ENCODE measurements around the gene PPM1K.

The PPM1K gene

GRCh38 chr4:88240297-88240714 lies 44.1 kb downstream of the PPM1K start:
- H3K27ac ChIP-seq (ENCODE audit: low read length) = no peak overlapping the region
- no peaks in the 10 kb centered on the region for H3K4me1 ChIP-seq (ENCODE audit: insufficient read depth, low read length)
- no peak overlapping the region for H3K4me3 ChIP-seq (ENCODE audit: low read length)
- no peaks in the 10 kb centered on the region for H3K27me3 ChIP-seq (ENCODE audit: insufficient read depth, low read length)
- H3K36me3 ChIP-seq (ENCODE audit: insufficient read depth, low read depth, low read length) = no peaks in the 10 kb centered on the region
- no peak overlapping the region for H3K9ac ChIP-seq (ENCODE audit: low read depth, low read length)
- H3K9me3 ChIP-seq (ENCODE audit: insufficient read depth, low read depth, low read length) = no peaks in the 10 kb centered on the region

GRCh38 chr4:88230969-88231771 lies 53.2 kb downstream of the PPM1K start:
- Histone ChIP-seq H3K9ac (ENCODE audit: low read depth, low read length) (no peak overlapping the region), H3K4me3 (ENCODE audit: low read length) (no peak overlapping the region), H3K27ac (ENCODE audit: low read length) (no peak overlapping the region), H3K4me1 (ENCODE audit: insufficient read depth, low read length) (0 out of 2 replicates have a peak, but pooled peaks cover 6% of the 10 kb centered on the region), H3K27me3 (ENCODE audit: insufficient read depth, low read length) (no peaks in the 10 kb centered on the region), H3K9me3 (ENCODE audit: insufficient read depth, low read depth, low read length) (no peaks in the 10 kb centered on the region), H3K36me3 (ENCODE audit: insufficient read depth, low read depth, low read length) (no peaks in the 10 kb centered on the region)

GRCh38 chr4:88230461-88230891 lies 53.9 kb downstream of the PPM1K start:
- no peaks in the 10 kb centered on the region for H3K36me3 ChIP-seq (ENCODE audit: insufficient read depth, low read depth, low read length)
- 0 out of 2 replicates have a peak, but pooled peaks cover 6% of the 10 kb centered on the region for H3K4me1 ChIP-seq (ENCODE audit: insufficient read depth, low read length)
- H3K27ac ChIP-seq (ENCODE audit: low read length) = no peak overlapping the region
- no peaks in the 10 kb centered on the region for H3K27me3 ChIP-seq (ENCODE audit: insufficient read depth, low read length)
- no peak overlapping the region for H3K4me3 ChIP-seq (ENCODE audit: low read length)
- H3K9ac ChIP-seq (ENCODE audit: low read depth, low read length) = no peak overlapping the region
- no peaks in the 10 kb centered on the region for H3K9me3 ChIP-seq (ENCODE audit: insufficient read depth, low read depth, low read length)

- H3K4me1 ChIP-seq (ENCODE audit: insufficient read depth, low read length) = 0 out of 2 replicates have a peak, but pooled peaks cover 6% of the 10 kb centered on the region
- no peaks in the 10 kb centered on the region for H3K27me3 ChIP-seq (ENCODE audit: insufficient read depth, low read length)
- H3K27ac ChIP-seq (ENCODE audit: low read length) = no peak overlapping the region
- H3K9ac ChIP-seq (ENCODE audit: low read depth, low read length) = no peak overlapping the region
- H3K36me3 ChIP-seq (ENCODE audit: insufficient read depth, low read depth, low read length) = no peaks in the 10 kb centered on the region
- no peak overlapping the region for H3K4me3 ChIP-seq (ENCODE audit: low read length)
- H3K9me3 ChIP-seq (ENCODE audit: insufficient read depth, low read depth, low read length) = no peaks in the 10 kb centered on the region
Observed at GRCh38 chr4:88227734-88228133, 56.6 kb downstream of the PPM1K start.

- Histone ChIP-seq H3K9me3 (ENCODE audit: insufficient read depth, low read depth, low read length) (no peaks in the 10 kb centered on the region), H3K9ac (ENCODE audit: low read depth, low read length) (no peak overlapping the region), H3K4me3 (ENCODE audit: low read length) (no peak overlapping the region), H3K36me3 (ENCODE audit: insufficient read depth, low read depth, low read length) (no peaks in the 10 kb centered on the region), H3K27me3 (ENCODE audit: insufficient read depth, low read length) (no peaks in the 10 kb centered on the region), H3K27ac (ENCODE audit: low read length) (no peak overlapping the region), H3K4me1 (ENCODE audit: insufficient read depth, low read length) (0 out of 2 replicates have a peak, but pooled peaks cover 1% of the 10 kb centered on the region)
Observed at GRCh38 chr4:88226143-88226542, 58.2 kb downstream of the PPM1K start.

GRCh38 chr4:88225232-88226105 lies 58.9 kb downstream of the PPM1K start:
- Histone ChIP-seq H3K27ac (ENCODE audit: low read length) (no peak overlapping the region), H3K4me1 (ENCODE audit: insufficient read depth, low read length) (no peaks in the 10 kb centered on the region), H3K36me3 (ENCODE audit: insufficient read depth, low read depth, low read length) (no peaks in the 10 kb centered on the region), H3K27me3 (ENCODE audit: insufficient read depth, low read length) (no peaks in the 10 kb centered on the region), H3K4me3 (ENCODE audit: low read length) (no peak overlapping the region), H3K9ac (ENCODE audit: low read depth, low read length) (no peak overlapping the region), H3K9me3 (ENCODE audit: insufficient read depth, low read depth, low read length) (no peaks in the 10 kb centered on the region)

- Histone ChIP-seq H3K4me3 (ENCODE audit: low read length) (no peak overlapping the region), H3K27me3 (ENCODE audit: insufficient read depth, low read length) (no peaks in the 10 kb centered on the region), H3K27ac (ENCODE audit: low read length) (no peak overlapping the region), H3K36me3 (ENCODE audit: insufficient read depth, low read depth, low read length) (no peaks in the 10 kb centered on the region), H3K4me1 (ENCODE audit: insufficient read depth, low read length) (no peaks in the 10 kb centered on the region), H3K9me3 (ENCODE audit: insufficient read depth, low read depth, low read length) (no peaks in the 10 kb centered on the region), H3K9ac (ENCODE audit: low read depth, low read length) (no peak overlapping the region)
Observed at GRCh38 chr4:88223516-88223915, 60.8 kb downstream of the PPM1K start.

- H3K9ac ChIP-seq (ENCODE audit: low read depth, low read length) = no peak overlapping the region
- H3K27ac ChIP-seq (ENCODE audit: low read length) = no peak overlapping the region
- H3K4me3 ChIP-seq (ENCODE audit: low read length) = no peak overlapping the region
- H3K4me1 ChIP-seq (ENCODE audit: insufficient read depth, low read length) = no peaks in the 10 kb centered on the region
- no peaks in the 10 kb centered on the region for H3K36me3 ChIP-seq (ENCODE audit: insufficient read depth, low read depth, low read length)
- no peaks in the 10 kb centered on the region for H3K27me3 ChIP-seq (ENCODE audit: insufficient read depth, low read length)
- H3K9me3 ChIP-seq (ENCODE audit: insufficient read depth, low read depth, low read length) = no peaks in the 10 kb centered on the region
Observed at GRCh38 chr4:88219099-88219498, 65.3 kb downstream of the PPM1K start.

GRCh38 chr4:88217169-88217568 lies 67.2 kb downstream of the PPM1K start:
- H3K4me1 ChIP-seq (ENCODE audit: insufficient read depth, low read length) = no peaks in the 10 kb centered on the region
- H3K27me3 ChIP-seq (ENCODE audit: insufficient read depth, low read length) = no peaks in the 10 kb centered on the region
- no peak overlapping the region for H3K4me3 ChIP-seq (ENCODE audit: low read length)
- no peak overlapping the region for H3K27ac ChIP-seq (ENCODE audit: low read length)
- H3K9me3 ChIP-seq (ENCODE audit: insufficient read depth, low read depth, low read length) = no peaks in the 10 kb centered on the region
- no peak overlapping the region for H3K9ac ChIP-seq (ENCODE audit: low read depth, low read length)
- H3K36me3 ChIP-seq (ENCODE audit: insufficient read depth, low read depth, low read length) = no peaks in the 10 kb centered on the region

GRCh38 chr4:88216395-88216794 lies 68.0 kb downstream of the PPM1K start:
- Histone ChIP-seq H3K27ac (ENCODE audit: low read length) (no peak overlapping the region), H3K4me3 (ENCODE audit: low read length) (no peak overlapping the region), H3K36me3 (ENCODE audit: insufficient read depth, low read depth, low read length) (no peaks in the 10 kb centered on the region), H3K4me1 (ENCODE audit: insufficient read depth, low read length) (no peaks in the 10 kb centered on the region), H3K27me3 (ENCODE audit: insufficient read depth, low read length) (no peaks in the 10 kb centered on the region), H3K9ac (ENCODE audit: low read depth, low read length) (no peak overlapping the region), H3K9me3 (ENCODE audit: insufficient read depth, low read depth, low read length) (no peaks in the 10 kb centered on the region)

- Histone ChIP-seq H3K4me1 (ENCODE audit: insufficient read depth, low read length) (no peaks in the 10 kb centered on the region), H3K36me3 (ENCODE audit: insufficient read depth, low read depth, low read length) (no peaks in the 10 kb centered on the region), H3K27me3 (ENCODE audit: insufficient read depth, low read length) (no peaks in the 10 kb centered on the region), H3K9me3 (ENCODE audit: insufficient read depth, low read depth, low read length) (no peaks in the 10 kb centered on the region), H3K9ac (ENCODE audit: low read depth, low read length) (no peak overlapping the region), H3K4me3 (ENCODE audit: low read length) (no peak overlapping the region), H3K27ac (ENCODE audit: low read length) (no peak overlapping the region)
Observed at GRCh38 chr4:88215351-88215750, 69.0 kb downstream of the PPM1K start.

GRCh38 chr4:88212253-88212561 lies 72.2 kb downstream of the PPM1K start:
- H3K27me3 ChIP-seq (ENCODE audit: insufficient read depth, low read length) = no peaks in the 10 kb centered on the region
- H3K36me3 ChIP-seq (ENCODE audit: insufficient read depth, low read depth, low read length) = no peaks in the 10 kb centered on the region
- H3K27ac ChIP-seq (ENCODE audit: low read length) = no peak overlapping the region
- no peak overlapping the region for H3K9ac ChIP-seq (ENCODE audit: low read depth, low read length)
- H3K4me3 ChIP-seq (ENCODE audit: low read length) = no peak overlapping the region
- H3K9me3 ChIP-seq (ENCODE audit: insufficient read depth, low read depth, low read length) = no peaks in the 10 kb centered on the region
- H3K4me1 ChIP-seq (ENCODE audit: insufficient read depth, low read length) = no peaks in the 10 kb centered on the region

All from iPS-20b (cell line).